Dedifferentiated amniotic fluid mesenchymal stem cell (primary cell): Measurements from ENCODE around the gene ZNF507.

ENCODE experiments used
- DNase-seq: peaks from one replicate; pipeline ENCODE4 v3.0.0-alpha.2; 2016; ENCODE audit errors: extremely low spot score

Gene ZNF507

DNA sequence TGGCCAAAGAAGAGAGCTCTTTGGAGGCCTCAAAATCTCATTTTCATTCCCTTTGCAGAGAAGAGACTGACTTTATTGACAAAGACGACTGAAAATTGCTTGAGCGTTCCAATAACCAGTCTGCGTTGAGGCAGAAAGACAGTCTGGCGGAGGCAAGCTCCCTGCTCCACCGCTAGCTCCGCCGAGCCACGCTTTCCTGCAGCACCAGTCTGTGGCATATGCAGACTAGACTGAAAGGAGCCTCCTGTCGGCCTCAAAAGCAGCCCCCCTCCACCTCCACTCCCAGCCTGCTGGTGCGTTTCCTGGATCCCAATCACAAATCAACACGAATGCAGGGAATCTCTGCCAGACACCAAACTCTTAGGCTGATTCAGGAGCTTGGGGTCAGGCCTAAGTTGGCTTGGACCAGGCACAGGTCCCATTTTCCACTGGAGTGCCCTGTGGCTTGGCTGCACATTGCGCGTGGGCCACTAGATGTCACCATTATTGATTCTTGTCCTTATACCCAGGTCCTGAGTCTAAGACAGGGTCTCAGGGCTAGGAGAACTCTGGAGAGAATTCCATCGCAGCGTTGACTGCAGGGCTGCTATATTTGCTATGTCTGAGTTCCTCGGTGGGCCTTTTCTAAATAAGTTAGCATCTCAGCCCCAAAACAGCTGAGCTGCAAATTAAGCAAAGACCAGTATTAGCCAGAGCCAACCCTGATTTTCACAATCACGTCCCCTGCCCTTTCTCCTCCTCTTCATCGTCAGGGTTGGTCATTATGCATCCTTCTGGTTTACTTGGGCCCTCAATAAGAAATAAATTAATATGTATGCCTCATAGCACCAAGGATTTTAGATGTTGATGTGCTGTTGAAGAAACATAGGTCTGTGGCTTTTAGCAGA, 5.2 kb upstream of the ZNF507 start:
- peak; percentile 35 for DNase-seq

- no peak for DNase-seq
Measured at GRCh38 chr19:32342695-32343094, 2.7 kb upstream of the ZNF507 start.

DNA sequence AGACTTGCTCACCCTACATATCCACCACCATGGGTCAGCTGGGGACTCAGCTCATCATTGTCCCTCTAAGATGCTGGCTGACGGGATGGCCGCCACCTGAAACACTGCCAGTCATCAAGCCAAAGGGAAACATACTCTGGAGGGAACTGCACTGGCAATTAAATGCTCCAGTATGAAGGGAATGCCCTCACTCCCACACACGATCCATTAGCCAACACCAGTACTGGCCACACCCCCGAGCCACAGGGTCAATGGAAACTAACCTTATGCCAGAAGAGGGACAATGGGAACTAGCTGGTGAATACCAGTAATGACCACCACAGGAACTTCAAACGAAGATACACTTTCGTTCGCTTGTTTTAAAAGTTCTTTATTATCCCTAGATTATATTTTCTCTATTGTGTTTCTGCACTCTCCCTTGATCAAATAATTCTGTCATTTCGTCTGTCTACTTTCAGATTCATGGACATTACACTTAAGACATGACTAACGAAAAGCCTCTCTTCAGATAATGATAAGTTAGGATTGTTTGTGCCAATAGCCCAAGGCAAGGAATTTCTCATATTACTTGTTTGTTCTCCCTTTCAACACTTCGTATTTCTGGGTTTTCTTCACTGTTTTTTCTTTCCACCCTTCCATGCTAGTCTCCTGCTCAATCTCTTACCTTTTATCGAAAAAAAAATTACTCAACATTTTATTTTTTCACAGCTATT, 1.7 kb upstream of the ZNF507 start:
- no peak for DNase-seq

DNA sequence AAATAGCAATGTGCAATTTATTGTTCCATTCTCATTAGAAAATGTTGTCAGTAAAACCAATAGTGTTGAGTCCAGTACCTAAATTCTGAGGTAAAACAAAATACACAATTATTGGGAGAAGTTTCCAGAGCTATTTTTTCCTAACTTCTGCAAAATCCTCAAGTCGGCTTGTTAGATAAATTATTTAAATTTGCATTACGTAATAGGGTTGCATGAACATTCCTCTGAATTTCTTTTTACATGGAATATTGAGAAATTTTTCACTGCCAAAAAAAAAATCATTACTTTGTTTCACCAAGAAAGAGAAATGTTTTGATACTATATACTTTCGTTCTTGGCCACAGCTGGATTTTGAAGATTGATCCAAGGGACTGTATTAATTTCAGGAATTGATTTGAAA, 1.5 kb downstream of the ZNF507 start:
- DNase-seq: no peak

GRCh38 chr19:32347573-32347972, 2.2 kb downstream of the ZNF507 start:
- no peak for DNase-seq

DNA sequence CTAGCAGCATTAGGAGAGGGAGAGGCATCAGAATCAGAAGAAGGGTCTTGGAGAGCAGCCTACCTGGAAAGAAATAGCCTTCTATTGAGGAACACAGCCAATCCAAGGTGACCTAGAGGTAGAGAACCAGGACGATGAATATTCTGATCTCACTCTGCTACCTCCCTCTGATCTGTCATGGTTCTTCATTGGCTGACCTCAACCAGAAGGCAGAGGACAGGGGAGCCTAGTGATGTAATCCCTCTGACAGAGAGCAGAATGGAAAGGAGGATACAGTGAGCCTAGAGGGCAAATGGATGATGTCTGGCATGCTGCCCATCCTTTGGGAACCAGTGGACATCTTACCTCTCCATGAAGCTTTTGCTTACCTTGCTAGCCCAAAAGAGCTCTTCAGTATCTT, 3.6 kb downstream of the ZNF507 start:
- no peak for DNase-seq

DNA sequence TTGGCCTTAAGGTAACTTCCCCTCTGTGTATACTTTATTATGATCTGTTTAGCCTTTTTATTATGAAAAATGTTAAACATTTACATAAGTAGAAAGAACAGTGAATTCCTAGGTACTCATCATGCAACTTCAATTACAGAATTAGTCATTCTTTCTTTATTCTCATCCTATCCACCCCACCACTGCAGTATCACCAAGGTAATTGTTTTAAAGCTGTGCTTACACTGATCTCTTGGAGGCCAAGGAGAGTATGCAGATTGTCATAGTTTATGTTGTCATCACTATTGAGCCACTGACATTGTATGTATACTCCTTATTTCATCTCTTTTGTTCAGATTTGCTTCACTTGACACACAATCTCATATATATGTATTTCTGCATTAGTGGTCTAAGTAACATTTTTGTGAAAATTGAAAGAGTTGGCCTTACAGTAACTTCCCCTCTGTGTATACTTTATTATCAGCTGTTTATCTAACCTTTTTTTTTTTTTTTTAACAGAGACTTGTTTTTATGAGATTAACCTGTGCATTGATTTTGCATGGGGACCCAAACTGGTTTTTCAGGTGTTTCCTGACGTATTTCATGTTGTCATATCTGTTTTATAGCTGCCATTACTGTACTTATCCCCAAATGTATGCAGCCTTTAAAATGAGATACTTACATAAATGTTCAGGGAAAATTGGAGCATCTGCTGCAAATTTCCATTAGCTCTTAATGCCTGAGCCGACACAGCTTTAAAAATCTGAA, 4.5 kb downstream of the ZNF507 start:
- DNase-seq: no peak

DNA sequence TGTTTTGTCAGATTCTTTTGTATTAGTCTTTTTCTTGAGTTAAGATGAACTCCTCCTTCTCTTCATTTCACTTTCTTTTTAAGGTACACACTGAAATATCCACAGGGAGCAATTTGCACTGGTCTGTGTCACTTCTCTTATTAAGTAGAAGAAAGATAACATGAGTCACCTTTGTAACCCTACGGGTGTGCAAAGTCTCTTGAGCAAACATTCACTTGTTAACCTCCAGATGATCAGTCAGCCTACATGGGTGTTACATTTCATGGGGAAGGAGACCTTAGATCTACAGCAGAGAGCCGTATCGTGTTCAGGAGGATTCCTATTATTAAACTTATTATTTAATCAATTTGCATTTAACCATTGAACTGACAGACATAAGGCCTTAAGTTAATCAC, 5.1 kb downstream of the ZNF507 start:
- DNase-seq: no peak

GRCh38 chr19:32350987-32351348, 5.6 kb downstream of the ZNF507 start:
- no peak for DNase-seq

DNA sequence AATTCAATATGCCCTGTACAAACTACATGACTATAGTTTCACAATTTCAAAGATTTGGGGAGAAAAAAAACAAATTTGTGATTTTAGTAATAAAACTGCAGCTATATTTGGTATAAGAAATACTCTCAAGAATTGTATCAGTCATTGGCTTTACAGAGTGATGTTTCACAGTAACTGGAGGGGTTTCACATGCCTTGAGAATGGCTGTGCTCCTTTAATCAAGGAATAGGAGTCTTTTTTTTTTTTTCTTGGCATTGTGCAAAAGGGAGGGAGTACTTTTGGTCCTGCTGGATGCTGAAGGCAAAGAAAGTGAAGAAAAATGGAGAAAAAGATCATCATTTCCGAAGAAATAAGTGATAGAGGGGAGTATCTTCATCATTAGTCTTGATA, 6.8 kb downstream of the ZNF507 start:
- DNase-seq: no peak

GRCh38 chr19:32354345-32354744, 8.9 kb downstream of the ZNF507 start:
- no peak for DNase-seq

DNA sequence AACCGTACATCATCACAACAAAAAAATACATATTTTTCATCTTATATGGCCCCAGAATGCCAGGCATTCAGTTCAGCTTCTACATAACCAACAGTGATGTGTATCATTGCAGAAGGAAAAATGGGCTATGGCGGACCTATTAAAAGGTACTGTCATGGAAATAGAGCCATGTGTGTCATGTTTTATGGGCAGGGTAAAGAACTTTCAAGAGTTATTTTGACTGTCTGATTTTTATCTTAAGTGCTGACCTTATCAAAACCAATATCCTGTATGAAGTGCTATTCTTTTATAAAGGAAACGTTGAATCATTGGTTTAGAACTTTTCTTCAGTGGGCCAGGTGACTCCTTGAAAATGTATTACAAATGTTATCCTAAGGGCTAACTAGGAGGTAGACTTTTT, 9.9 kb downstream of the ZNF507 start:
- no peak for DNase-seq

GRCh38 chr19:32357720-32358119, 12.3 kb downstream of the ZNF507 start:
- no peak for DNase-seq

DNA sequence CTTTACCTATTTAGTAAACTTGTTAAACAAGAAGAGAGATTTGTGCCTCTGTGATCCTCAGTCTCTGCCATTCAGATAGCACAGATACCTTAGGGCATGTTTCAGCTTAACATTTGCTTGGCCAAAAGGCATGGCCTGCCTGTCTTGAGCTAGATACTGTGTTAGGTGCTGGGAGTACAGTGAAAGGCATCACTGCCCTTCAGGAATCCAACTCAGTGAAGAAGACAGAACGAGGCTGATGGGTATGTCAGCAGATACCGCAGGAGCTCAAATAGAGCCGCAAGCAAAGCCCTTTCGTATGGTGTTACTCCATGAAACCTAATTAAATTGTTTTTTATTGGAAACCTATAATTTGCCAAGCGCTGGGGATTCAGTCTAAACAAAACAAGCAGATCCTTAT, 12.9 kb downstream of the ZNF507 start:
- DNase-seq: no peak

DNA sequence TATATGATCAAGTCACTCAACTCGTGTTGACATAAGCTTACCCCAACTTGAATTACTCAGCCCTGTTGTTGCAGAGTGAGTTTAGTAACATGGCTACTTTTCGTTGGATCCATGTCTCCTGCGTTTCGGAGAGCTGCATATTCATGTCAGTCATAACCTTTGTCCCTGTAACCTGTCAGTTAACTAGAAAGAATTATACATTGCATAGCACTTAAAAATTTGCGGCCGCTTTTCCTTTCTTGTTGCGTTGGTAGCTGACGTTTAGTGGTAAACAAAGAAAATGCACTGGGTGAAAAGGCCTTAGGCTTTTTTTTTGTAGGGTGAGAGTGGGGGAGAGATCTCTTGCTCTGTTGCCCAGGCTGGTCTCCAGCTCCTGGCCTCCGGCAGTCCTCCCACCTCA, 14.2 kb downstream of the ZNF507 start:
- DNase-seq: no peak

DNA sequence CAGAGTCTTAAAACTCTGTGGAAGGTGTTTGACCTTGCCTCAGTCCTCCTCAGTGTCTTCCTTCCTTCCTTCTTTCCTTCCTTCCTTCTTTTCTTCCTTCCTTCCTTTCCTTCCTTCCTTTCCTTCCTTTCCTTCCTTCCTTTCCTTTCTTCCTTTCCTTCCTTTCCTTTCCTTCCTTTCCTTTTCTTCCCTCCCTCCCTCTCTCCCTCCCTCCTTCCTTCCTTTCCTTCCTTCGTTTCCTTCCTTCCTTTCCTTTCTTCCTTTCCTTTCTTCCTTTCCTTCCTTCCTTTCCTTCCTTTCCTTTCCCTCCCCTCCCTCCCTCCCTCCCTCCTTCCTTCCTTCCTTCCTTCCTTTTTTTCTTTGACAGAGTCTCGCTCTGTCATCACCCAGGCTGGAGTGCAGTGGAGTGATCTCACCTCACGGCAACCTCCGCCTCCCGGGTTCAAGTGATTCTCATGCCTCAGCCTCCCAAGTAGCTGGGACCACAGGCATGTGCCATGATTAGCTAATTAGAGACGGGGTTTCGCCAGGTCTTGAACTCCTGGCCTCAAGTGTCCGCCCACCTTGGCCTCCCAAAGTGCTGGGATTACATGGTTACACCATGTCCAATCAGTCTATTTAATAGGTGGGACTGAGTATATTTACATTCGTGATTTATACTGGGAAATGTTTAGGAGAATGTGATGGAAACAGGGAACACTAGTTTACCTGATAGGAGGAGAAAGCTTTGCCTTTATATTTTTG, 16.3 kb downstream of the ZNF507 start:
- no peak for DNase-seq

DNA sequence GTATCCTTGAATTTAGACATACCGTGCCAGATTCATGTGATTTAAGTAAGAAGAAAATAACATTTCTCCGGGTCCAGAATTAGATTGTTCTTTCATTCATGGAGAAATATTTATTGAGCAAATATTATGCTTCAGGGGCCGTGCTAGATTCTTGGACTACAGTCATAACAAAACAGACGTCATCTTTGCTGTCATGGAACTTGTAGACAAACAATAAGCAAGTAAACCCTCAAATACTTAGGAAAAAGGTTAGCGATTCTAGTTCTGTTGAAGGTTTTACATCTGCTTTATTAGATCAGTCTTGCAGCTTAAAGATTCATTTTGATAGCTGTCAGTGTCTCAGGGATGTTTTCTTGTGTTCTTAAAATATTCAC, 16.9 kb downstream of the ZNF507 start:
- DNase-seq: no peak

GRCh38 chr19:32363175-32363574, 17.8 kb downstream of the ZNF507 start:
- no peak for DNase-seq

GRCh38 chr19:32363632-32364031, 18.2 kb downstream of the ZNF507 start:
- no peak for DNase-seq

- DNase-seq: no peak
Measured at GRCh38 chr19:32364040-32364439, 18.6 kb downstream of the ZNF507 start.

DNA sequence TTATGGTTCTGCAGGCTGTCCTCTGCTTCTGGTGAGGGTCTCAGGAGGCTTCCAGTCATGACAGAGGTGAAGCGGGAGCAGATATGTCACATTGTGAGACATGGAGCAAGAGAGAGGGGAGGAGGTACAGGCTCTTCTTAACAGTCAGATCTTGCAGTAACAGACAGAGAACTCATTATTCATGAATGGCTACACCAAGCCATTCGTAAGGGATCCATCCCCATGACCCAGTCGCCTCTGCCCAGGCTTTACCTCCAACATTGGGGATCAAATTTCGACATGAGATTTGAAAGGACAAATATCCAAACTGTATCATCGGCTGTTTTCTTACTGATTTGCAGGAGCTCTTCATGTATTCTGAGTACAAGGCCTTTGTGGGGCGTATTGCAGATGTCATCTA, 21.7 kb downstream of the ZNF507 start:
- no peak for DNase-seq

DNA sequence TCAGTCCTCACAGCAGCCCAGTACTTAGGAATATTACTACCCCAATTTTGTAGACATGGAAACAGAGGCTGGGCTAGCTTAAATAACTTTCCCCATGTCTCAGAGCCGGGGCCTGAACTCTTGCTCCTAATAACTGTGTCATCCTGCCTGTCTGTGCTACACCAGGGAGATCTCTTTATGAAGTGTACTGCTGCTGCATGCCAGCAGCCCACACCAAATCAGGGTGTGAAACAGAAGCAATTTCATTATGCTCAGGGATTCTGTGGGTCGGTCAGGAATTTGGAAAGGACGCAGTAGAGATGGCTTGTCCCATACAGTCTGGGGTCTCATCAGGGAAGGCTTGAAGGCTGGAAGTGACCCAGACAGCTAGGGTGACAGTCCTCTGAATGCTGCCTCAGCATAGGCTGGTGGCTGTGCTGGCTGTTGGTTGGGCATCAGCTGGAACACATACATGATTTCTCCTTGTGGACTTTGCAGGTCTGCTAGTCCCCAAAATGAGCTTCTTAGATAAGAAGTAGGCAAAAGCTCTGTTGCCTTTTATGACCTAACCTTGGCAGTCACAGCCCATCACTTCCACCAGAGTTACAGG, 22.6 kb downstream of the ZNF507 start:
- no peak for DNase-seq
